KMS-11 (cell line): ENCODE measurements around the gene NR0B1.

Experiments
- H2AFZ ChIP-seq: fragments of 200-600 bp; sonication (generic); 2 replicates; pipeline ENCODE4 v1.6.1; 2016; ENCODE audit warnings: antibody characterized with exemption, mixed run types, low read depth
- H3K27ac ChIP-seq: fragments of 200-600 bp; sonication (generic); 2 replicates; pipeline ENCODE4 v1.6.1; 2016; ENCODE audit warnings: mild to moderate bottlenecking, mixed run types
- H3K27me3 ChIP-seq: fragments of 200-600 bp; sonication (generic); 2 replicates; pipeline ENCODE4 v1.6.1; 2017; ENCODE audit warnings: mild to moderate bottlenecking, low read depth, mixed run types, moderate library complexity; ENCODE audit not compliant: insufficient read depth
- H3K36me3 ChIP-seq: fragments of 200-600 bp; sonication (generic); 2 replicates; pipeline ENCODE4 v1.6.1; 2017; ENCODE audit warnings: mild to moderate bottlenecking, mixed run types; ENCODE audit not compliant: insufficient read depth
- H3K4me1 ChIP-seq: fragments of 200-600 bp; sonication (generic); 2 replicates; pipeline ENCODE4 v1.6.1; 2016; ENCODE audit warnings: mild to moderate bottlenecking, low read depth, mixed run types; ENCODE audit not compliant: poor library complexity, severe bottlenecking
- H3K4me2 ChIP-seq: fragments of 200-600 bp; sonication (generic); 2 replicates; pipeline ENCODE4 v1.7.0; 2016; ENCODE audit warnings: mild to moderate bottlenecking, mixed run types
- H3K4me3 ChIP-seq: fragments of 200-600 bp; sonication (generic); IDR thresholded peaks from 2 replicates; pipeline ENCODE4 v1.6.1; 2017; ENCODE audit warnings: low read depth, low read length, mixed read lengths; ENCODE audit not compliant: insufficient read depth
- H3K79me2 ChIP-seq: fragments of 200-600 bp; sonication (generic); 2 replicates; pipeline ENCODE4 v1.6.1; 2016; ENCODE audit warnings: low read depth, mixed run types; ENCODE audit not compliant: insufficient read depth
- H3K9ac ChIP-seq: fragments of 200-600 bp; sonication (generic); 2 replicates; pipeline ENCODE4 v1.6.1; 2016; ENCODE audit warnings: mild to moderate bottlenecking, mixed run types
- H4K20me1 ChIP-seq: fragments of 200-600 bp; sonication (generic); 2 replicates; pipeline ENCODE4 v1.6.1; 2016; ENCODE audit warnings: mild to moderate bottlenecking, mixed run types; ENCODE audit not compliant: insufficient read depth
- CTCF ChIP-seq: fragments of 200-600 bp; sonication (generic); conservative IDR thresholded peaks from 2 replicates; pipeline ENCODE4 v1.6.1; 2017; ENCODE audit warnings: low read depth, mild to moderate bottlenecking, antibody characterized with exemption, low read length, moderate library complexity, mixed read lengths

The NR0B1 gene

GRCh38 chrX:30302956-30303355, 6.2 kb downstream of the NR0B1 start:
- no peak for TF ChIP-seq CTCF
- Histone ChIP-seq H3K4me1 (no peaks in the 10 kb centered on the region), H2AFZ (no peak overlapping the region), H3K27ac (no peak overlapping the region), H3K4me2 (no peak overlapping the region), H3K27me3 (no peaks in the 10 kb centered on the region), H3K9ac (no peak overlapping the region), H3K4me3 (no peak overlapping the region), H3K79me2 (no peaks in the 10 kb centered on the region), H3K36me3 (no peaks in the 10 kb centered on the region), H4K20me1 (no peaks in the 10 kb centered on the region)

DNA sequence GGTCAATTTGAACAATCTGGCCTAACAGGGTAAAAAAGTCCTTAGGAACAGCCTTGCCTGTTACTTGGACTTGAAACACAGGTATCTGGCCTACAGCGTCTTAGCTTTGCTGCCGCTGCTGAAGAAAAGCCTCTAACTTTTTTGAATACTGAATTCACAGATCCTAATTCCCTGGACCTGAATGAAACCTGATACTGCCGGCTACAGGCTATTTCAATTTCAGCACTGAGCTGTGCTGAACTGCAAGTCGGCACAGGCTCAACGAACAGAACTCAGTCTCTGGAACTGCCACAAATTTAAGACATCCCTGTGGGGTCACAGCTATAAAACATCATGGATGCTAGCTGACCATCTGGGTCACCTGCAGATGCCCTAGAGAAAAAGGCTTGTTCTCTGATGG, 7.2 kb downstream of the NR0B1 start:
- Histone ChIP-seq H3K4me1 (no peaks in the 10 kb centered on the region), H2AFZ (no peak overlapping the region), H3K79me2 (no peaks in the 10 kb centered on the region), H4K20me1 (no peaks in the 10 kb centered on the region), H3K4me3 (no peak overlapping the region), H3K27me3 (no peaks in the 10 kb centered on the region), H3K9ac (no peak overlapping the region), H3K4me2 (no peak overlapping the region), H3K36me3 (no peaks in the 10 kb centered on the region), H3K27ac (no peak overlapping the region)
- TF ChIP-seq CTCF = no peak

DNA sequence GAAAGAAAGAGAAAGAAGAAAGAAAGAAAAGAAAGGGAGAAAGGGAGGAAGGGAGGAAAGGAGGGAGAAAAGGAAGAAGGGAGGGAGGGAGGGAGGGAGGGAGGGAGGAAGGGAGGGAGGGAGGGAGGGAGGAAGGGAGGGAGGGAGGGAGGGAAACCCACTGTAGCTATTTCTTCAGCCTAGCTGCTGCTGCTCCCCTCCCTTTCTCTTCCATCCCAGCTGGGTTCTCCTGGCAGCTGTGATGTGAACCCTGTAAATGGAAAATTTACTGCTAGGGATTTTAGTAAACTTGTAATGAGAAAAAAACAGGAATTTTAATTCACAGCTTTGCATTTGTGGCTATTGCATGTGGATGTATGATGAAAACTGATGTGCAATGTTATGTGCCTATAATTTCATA, 8.0 kb downstream of the NR0B1 start:
- Histone ChIP-seq H3K36me3 (no peaks in the 10 kb centered on the region), H3K4me1 (no peaks in the 10 kb centered on the region), H3K9ac (no peak overlapping the region), H3K79me2 (no peaks in the 10 kb centered on the region), H2AFZ (no peak overlapping the region), H4K20me1 (no peaks in the 10 kb centered on the region), H3K27me3 (no peaks in the 10 kb centered on the region), H3K4me3 (no peak overlapping the region), H3K4me2 (no peak overlapping the region), H3K27ac (no peak overlapping the region)
- no peak for TF ChIP-seq CTCF

DNA sequence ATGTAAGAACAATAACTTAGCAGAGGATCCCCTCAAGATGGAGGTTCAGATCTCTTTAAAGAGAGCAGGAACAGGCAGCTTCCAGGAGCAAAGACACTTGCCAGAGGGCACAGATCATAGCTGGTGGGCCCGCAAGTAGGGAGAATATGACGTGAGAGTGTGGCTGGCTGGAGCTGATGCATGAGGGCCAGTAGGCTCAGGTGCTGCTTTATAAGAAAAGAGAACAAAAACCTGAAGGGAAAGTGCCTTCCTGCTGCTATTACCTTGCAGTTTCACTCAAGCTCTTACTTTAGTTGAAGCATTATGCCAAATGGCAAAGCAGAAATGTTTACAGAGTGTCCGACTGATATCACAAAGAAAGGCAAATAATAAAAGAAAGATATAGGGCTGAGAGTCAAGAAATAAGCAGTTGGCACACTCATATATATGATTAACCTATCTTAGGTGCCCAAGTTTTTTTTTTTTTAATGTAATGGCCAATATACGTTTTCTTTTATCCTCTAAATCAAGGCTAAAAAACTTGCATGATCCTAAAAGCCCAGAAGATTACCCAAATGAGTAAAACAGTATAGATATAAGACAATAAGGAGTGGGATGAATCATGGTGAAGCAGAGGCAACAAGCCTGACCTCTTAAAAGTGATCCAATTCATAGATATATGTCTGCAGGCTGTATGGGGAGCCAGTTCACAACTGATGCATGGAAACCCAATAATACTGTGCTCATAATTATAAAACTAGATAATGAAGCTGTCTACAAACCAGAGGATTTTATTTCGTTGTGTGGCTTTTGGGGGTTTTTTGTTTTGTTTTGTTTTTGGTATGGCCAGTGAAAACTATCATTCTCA, 12.6 kb downstream of the NR0B1 start:
- no peak overlapping the region for H2AFZ ChIP-seq
- H3K4me3 ChIP-seq = no peak overlapping the region
- no peaks in the 10 kb centered on the region for H3K36me3 ChIP-seq
- no peaks in the 10 kb centered on the region for H4K20me1 ChIP-seq
- H3K27ac ChIP-seq = no peak overlapping the region
- no peak for TF ChIP-seq CTCF
- H3K27me3 ChIP-seq = no peaks in the 10 kb centered on the region
- no peaks in the 10 kb centered on the region for H3K79me2 ChIP-seq
- no peak overlapping the region for H3K4me2 ChIP-seq
- H3K4me1 ChIP-seq = no peaks in the 10 kb centered on the region
- no peak overlapping the region for H3K9ac ChIP-seq
